HG02678 (cell line): Measurements from ENCODE around the gene PICK1.

ENCODE experiments used
- ATAC-seq: cut with Tn5 transposase; IDR thresholded peaks from one replicate; pipeline ENCODE4 v1.9.1; 2021; ENCODE audit warnings: mild to moderate bottlenecking, moderate library complexity; ENCODE audit not compliant: unreplicated experiment

PICK1 gene

DNA sequence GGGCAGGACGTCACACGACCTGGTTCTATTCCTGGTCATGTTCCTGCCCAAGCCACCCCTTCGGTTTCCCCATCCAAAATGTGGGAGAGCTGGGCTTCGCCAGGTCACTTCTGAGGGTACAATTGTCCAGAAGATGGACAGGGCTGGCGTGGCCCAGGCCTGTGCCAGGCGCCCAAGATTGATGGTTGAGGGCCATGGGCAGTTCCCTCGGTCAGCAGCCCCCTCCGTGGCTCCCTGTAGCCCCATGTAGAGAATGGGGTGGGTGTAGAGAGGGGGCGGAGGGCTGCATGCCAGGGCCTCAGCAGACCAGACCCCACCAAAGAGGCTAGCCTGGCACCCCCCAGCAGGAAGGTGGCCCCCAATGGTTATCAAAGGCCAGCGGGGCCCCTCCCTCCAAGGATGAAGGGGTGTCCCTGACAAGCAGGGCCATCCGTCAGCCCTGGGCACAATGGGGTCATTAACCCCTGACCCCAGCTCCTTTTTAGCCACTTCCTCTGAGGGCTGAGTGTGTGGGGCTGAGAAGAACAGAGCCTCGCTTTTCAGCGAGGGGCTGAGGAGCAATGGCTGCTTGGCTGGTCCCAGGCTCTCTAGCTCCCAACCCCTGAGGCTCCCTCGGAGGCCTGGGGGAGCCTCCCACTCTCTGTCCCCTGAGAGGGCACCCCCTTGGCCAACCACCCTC, 11.0 kb upstream of the PICK1 start:
- no peak for ATAC-seq

GRCh38 chr22:38049812-38050619, 7.2 kb upstream of the PICK1 start:
- no peak for ATAC-seq

DNA sequence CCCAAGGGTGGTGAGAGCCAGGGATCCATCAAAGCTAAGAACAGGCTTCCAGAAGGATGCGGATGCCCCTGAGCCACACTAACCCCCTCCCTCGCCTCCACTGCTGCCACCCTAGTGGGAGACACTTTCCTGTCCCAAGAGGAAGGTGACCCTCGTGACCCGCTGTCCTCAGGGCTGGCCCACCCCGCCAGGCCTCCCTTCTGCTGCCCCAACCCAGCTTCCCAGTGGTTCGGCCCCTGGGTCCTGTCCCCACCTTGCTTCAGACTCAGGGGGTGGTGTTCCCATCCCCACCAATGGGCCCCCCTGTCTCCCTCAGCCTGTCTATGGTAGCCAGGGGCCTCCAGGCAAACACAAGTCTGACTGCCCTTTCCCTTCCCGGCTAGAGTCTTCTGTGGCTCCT, 6.5 kb upstream of the PICK1 start:
- ATAC-seq: no peak

GRCh38 chr22:38051261-38051660, 5.9 kb upstream of the PICK1 start:
- ATAC-seq: no peak

GRCh38 chr22:38051900-38052862, 5.0 kb upstream of the PICK1 start:
- ATAC-seq: peak; percentile 65

DNA sequence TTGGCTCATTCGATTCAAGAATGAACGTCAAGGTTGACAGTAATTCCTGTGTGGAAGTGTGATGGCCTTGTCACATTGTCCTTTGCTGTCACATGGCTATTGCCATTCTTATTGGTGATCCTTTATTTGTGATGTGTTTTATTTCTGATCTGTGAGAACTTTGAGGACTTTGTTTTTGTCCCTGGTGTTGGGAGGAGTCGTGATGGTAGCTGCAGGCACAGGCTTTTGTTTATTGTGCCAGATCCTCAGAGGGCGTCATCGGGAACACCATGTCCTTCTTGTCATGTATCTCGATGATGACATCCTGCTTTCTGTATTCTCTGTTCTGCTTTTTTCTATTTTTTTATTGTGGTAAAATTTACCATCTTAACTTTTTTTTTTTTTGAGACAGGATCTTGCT, 5.6 kb downstream of the PICK1 start:
- ATAC-seq: no peak

GRCh38 chr22:38065539-38065938, 8.3 kb downstream of the PICK1 start:
- no peak for ATAC-seq

DNA sequence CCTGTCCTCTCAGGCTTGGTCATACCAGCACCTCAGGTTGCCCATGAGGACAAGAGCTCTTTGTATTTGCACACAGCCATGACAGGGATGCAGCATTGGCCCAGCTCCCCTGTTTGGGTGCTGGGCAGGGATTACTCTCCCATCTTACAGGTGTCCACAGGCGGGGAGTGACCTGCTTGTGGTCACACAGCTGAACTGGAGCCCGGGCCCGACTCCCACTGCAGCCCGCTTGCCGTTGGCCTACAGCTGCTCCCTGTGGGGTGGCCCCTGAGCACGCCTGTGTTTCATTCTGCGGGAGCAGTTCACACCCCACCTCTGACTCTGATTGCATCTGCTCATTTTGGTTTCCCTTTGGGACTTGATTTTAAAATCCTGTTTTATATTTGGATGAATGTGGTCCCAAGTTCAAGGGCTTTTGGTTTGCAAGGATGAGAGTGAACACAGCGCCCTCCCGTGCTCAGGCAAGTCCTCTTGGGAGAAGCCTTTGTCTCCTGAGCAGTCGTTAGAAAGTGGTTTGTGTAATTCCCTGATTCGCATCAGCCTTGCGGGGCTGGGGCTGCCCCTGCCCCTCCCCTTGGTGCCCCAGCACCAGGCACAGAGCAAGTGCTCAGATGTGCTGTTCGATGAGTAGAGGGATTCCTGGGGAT, 9.3 kb downstream of the PICK1 start:
- no peak for ATAC-seq

DNA sequence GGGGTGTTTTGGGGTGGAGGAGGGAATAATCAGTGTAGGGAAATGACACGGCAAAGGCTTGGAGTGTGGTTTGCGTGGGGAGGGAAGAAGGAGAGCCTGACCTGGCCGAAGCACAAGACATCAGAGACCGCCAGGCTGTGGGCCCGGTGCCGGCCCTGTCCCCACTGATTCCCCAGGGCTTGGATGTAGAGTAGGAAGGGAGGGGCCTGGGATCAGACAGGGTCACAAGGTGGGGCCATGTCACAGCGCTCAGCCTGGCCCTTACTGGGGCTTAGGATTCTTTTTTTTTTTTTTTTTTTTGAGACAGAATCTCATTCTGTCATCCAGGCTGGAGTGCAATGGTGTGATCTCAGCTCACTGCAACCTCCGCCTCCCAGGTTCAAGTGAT, 9.8 kb downstream of the PICK1 start:
- ATAC-seq: no peak

DNA sequence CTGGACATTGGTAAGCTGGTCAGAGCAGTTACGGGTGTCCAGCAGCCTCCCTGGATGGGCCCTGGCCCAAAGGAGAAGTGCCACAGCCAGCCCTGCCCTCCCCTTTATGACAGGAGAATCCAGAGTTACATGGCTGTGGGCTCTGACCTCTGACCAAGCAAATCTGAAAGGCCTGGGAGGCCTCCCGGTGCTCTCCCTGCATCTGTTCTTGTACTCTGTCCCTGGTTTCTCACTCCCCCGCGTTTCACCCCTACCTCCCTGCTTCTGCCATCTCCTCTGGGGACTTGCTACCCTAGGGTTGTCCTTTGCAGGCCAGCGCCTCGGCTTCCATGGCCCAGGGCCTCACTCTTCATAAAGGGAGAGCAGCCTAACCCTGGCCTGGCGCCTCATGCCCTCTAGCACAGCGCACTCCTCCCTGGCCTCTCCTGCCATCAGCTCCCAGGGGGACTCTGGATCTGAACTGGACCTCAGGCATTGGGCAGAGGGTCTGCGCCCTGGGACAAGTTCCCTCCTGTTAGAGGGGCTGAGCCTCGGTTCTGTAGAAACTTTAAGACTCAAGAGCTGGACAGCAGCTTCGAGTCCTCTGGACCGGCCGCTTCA, 10.7 kb downstream of the PICK1 start:
- no peak for ATAC-seq

DNA sequence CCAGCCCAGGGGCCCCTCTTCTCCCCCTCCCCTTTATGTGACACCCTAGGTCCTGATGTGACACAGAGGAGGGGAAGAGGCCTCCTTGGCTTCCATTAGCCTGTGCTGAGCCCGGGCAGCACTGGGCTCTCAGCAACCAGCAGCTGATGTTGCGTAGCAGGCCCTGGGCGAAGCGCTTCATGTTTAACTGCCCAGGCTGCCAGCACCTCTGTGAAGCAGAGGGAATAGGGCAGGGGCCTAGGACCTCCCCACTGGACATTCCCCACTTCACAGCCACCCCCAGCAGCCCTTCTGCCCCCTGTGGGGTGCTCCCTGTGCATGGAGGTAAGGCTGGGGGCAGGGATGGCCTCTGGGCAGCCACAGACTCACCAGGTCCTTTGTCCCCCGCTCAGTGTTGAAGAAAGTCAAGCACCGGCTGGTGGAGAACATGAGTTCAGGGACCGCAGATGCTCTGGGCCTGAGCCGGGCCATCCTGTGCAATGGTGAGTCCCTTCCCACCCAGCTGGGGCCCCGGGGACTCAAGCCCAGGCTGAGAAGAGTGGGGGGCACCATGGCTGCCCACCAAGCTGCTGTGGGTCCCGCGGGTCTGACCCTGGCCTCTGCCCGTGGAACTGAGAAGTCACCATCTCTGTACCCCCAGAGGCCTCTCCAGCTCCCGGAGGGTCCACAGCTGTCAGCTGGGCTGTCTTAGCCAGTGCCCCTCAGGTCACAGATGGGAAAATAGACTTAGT, 11.6 kb downstream of the PICK1 start:
- no peak for ATAC-seq

- ATAC-seq: no peak
Measured at GRCh38 chr22:38069372-38070249, 12.4 kb downstream of the PICK1 start.

DNA sequence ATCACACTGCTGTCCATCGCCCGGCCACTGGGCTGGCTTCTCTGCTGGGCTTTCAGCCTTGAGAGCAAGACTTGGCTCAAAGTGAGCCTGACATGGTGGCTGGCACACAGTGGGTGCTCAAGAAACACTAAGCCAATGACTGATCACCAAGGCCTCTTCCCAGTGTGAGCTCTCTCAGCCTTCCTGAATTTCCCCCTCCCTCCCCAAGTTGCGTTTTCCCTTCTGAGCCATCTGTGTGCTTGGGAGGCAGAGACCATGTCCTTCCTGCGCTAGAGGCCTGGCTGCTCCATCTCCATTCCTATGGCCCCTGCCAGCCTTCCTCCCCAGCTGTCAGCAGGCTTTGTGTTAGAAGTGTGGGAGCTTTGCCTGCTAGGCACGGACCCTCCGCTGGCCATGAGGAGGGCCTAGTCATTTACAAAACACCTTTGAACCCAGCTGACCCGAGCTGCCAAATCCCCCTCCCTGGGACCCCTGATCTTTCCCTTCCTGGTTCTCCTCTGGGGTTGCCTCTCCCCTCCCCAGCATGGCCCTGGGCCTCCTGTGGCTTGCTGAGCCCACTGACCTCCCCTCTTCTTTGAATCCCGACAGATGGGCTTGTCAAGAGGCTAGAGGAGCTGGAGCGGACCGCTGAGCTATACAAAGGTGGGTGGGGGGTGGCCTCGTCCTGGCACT, 13.2 kb downstream of the PICK1 start:
- no peak for ATAC-seq

DNA sequence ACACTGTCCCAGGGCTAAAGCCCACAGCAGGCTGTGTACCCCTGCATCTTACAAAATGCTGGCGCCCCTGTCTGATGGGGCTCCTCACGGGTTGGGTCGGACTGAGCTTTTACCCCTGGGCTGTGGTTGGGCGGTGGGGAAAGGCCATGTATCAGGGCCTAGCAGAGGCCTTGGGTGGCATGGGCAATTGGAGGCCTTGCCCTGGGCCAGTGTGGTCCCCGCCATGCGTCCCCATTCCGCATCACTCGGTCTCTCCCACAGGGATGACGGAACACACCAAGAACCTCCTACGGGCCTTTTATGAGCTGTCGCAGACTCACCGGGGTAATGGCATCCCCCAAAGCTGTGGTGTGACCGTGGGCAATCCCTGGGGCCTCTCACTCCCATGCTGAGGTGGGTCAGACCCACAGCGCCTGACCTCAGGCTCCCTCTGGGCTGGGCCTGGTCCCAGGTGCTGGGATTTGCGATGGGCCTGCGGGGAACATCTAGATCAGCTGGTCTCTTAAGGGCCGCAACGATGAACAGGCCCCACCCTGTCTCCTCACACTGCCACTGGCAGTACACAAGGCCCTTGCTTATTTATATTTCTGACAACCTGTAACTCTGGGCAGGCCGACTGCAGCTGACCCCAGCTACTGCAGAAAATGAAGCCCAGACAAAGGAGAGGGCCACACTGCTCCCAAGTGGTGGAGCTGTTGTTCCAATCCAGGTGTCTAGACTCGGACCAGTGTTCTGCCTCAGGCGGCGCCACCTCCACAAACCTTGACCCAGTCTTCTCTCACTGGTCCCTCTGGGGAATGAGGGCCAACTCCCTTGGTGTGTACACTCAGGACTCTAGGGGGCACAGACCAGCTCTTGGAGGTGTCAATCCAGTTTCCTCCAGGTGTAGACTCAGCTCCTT, 14.5 kb downstream of the PICK1 start:
- no peak for ATAC-seq

- ATAC-seq: no peak
Measured at GRCh38 chr22:38072322-38073149, 15.3 kb downstream of the PICK1 start.
